Measurements from ENCODE around the gene NCKIPSD. TPM values are rescaled to one million over a fixed set of nuclear protein-coding genes. Genes with fewer than 3 reads are reported as not detected.

The NCKIPSD gene
- total and polyA plus RNA-seq, 7 donors = 5.9 to 8.6 (median 6.5) TPM

DNA sequence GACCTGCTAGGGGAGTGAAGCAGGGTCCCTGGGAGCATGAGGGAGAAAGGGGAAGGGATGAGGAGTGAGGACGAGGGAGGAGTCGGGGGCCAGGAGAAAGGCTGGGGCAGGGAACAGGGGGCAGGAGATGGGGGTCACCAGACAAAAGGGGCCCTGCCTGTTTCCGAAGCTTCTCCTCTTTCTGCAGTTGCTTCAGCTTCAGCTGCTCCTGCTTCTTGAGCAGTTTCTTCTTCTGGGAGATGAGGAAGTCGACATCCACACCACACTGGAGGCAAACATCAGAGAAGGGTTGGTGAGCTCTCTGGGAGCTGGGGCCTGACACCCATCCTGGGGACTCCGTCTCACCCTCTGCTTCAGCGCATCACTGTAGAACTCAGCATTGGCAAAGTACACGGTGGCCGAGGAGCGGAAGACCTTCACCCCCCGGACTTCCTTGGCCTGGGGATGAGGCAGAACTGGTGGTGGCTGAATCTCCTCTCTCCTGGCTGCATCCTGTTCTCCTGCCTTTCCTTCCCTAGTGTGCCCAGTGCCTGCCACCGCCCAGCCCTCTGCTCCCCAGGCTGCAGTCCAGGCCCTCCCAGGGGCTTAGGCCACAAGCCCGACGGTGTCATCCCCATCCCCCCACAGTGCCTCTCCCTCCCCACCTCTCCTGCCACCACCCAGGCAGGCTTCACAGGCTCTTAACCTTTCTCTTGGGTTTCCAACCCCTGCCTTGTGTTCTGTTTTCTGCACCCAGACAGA lies 57.3 kb downstream of the NCKIPSD start:
- no peak overlapping the region for H3K27ac ChIP-seq
- no peaks in the 10 kb centered on the region for H3K27me3 ChIP-seq (ENCODE audit: insufficient read depth in 3 of 3, low read length in 2 of 3)
- TF ChIP-seq, protein P1, sequence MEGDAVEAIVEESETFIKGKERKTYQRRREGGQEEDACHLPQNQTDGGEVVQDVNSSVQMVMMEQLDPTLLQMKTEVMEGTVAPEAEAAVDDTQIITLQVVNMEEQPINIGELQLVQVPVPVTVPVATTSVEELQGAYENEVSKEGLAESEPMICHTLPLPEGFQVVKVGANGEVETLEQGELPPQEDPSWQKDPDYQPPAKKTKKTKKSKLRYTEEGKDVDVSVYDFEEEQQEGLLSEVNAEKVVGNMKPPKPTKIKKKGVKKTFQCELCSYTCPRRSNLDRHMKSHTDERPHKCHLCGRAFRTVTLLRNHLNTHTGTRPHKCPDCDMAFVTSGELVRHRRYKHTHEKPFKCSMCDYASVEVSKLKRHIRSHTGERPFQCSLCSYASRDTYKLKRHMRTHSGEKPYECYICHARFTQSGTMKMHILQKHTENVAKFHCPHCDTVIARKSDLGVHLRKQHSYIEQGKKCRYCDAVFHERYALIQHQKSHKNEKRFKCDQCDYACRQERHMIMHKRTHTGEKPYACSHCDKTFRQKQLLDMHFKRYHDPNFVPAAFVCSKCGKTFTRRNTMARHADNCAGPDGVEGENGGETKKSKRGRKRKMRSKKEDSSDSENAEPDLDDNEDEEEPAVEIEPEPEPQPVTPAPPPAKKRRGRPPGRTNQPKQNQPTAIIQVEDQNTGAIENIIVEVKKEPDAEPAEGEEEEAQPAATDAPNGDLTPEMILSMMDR (IDR thresholded peaks at IDR 0.05) = no peak
- DNase-seq = no peak
- intact Hi-C loops (cut with DNase I) = no loop called here
- no peaks in the 10 kb centered on the region for H3K4me1 ChIP-seq
- 78 to 87% (median 80%) methylated on average over 13 of the region's 13 CpGs for whole genome bisulfite sequencing, 3 donors
- H3K36me3 ChIP-seq (ENCODE audit: insufficient read depth in 1 of 2, low read depth in 1 of 2) = peaks cover 2 to 63% of the 10 kb centered on the region in 2 donors
- ATAC-seq = no peak
- no peaks in the 10 kb centered on the region for H3K9me3 ChIP-seq
- H3K4me3 ChIP-seq = no peak overlapping the region

DNA sequence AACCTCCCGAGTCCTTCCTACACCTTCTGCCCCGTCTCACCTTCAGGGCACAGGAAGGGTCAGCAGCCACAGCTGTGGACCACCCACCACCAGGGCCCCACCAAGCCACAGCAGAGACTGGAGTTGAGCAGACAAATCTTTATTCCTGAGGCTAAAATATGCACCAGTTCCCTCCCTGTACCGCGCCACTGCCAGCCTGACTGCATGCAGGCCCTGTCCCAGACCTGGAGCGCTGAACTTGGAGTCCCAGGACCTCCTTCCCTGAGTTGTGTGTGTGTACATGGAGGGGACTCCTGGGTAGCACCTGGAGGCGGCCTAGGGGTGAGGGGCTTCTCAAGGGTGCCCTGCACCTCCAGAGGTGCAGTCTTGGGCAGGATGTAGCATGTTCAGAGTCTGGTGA lies 60.1 kb downstream of the NCKIPSD start:
- Histone ChIP-seq H3K27me3 (ENCODE audit: insufficient read depth in 3 of 3, low read length in 2 of 3) (no peaks in the 10 kb centered on the region), H3K36me3 (ENCODE audit: insufficient read depth in 1 of 2, low read depth in 1 of 2) (peaks cover 2 to 50% of the 10 kb centered on the region in 2 donors), H3K27ac (no peak overlapping the region), H3K9me3 (no peaks in the 10 kb centered on the region), H3K4me3 (no peak overlapping the region), H3K4me1 (no peaks in the 10 kb centered on the region)
- intact Hi-C loops (cut with DNase I) = no loop called here
- TF ChIP-seq, protein P1 (IDR thresholded peaks at IDR 0.05) = no peak
- 88 to 91% (median 89%) methylated on average over 6 of the region's 6 CpGs for WGBS, 3 donors
- DNase-seq (no peak), ATAC-seq (no peak)

- Histone ChIP-seq H3K27me3 (ENCODE audit: insufficient read depth in 3 of 3, low read length in 2 of 3) (no peaks in the 10 kb centered on the region), H3K4me3 (no peak overlapping the region), H3K9me3 (no peaks in the 10 kb centered on the region), H3K36me3 (ENCODE audit: insufficient read depth in 1 of 2, low read depth in 1 of 2) (peaks cover 2 to 42% of the 10 kb centered on the region in 2 donors), H3K27ac (no peak overlapping the region), H3K4me1 (no peaks in the 10 kb centered on the region)
- intact Hi-C loops (cut with DNase I) = no loop called here
- no peak for ATAC-seq
- TF ChIP-seq, protein P1 (IDR thresholded peaks at IDR 0.05) = no peak
- 83 to 94% (median 84%) methylated on average over 10 of the region's 10 CpGs for WGBS, 3 donors
- no peak for DNase-seq
Measured at GRCh38 chr3:48624767-48625166, 60.9 kb downstream of the NCKIPSD start.

GRCh38 chr3:48623851-48624547 lies 61.7 kb downstream of the NCKIPSD start:
- H3K9me3 ChIP-seq = no peaks in the 10 kb centered on the region
- no peaks in the 10 kb centered on the region for H3K27me3 ChIP-seq (ENCODE audit: insufficient read depth in 3 of 3, low read length in 2 of 3)
- no peak overlapping the region for H3K27ac ChIP-seq
- intact Hi-C loops (cut with DNase I) = no loop called here
- ATAC-seq (no peak), DNase-seq (no peak)
- no peak overlapping the region for H3K4me3 ChIP-seq
- no peaks in the 10 kb centered on the region for H3K4me1 ChIP-seq
- 76 to 82% (median 78%) methylated on average over 6 of the region's 6 CpGs for WGBS, 3 donors
- TF ChIP-seq, protein P1 (IDR thresholded peaks at IDR 0.05) = no peak
- peaks cover 2 to 37% of the 10 kb centered on the region in 2 donors for H3K36me3 ChIP-seq (ENCODE audit: insufficient read depth in 1 of 2, low read depth in 1 of 2)

Other genes starting within 250 kb of the NCKIPSD start
- gene CCDC51, start 245.8 kb downstream of the NCKIPSD start, total RNA-seq = 1 to 10 TPM; 5.3 to 9.5 (median 5.4) TPM
- gene CCDC51, start 245.8 kb downstream of the NCKIPSD start, polyA plus RNA-seq = 10 to 100 TPM in 2 of 3 donors, 1 to 10 TPM in 1; 7.7 to 19.6 (median 16.5) TPM
- gene TMA7, start 245.7 kb downstream of the NCKIPSD start, total RNA-seq = 100 to 1,000 TPM; 156 to 218 (median 185) TPM
- gene TMA7, start 245.7 kb downstream of the NCKIPSD start, polyA plus RNA-seq = 100 to 1,000 TPM; 295 to 342 (median 332) TPM
- gene ATRIP, start 239.2 kb downstream of the NCKIPSD start, total RNA-seq = 1 to 10 TPM; 4.4 to 5.6 (median 5.2) TPM
- gene ATRIP, start 239.2 kb downstream of the NCKIPSD start, polyA plus RNA-seq = 1 to 10 TPM; 3.7 to 4.5 (median 3.9) TPM
- 10 to 100 TPM; 23.9 to 34.7 (median 28.7) TPM for gene SHISA5, start 181.7 kb downstream of the NCKIPSD start, total RNA-seq
- gene SHISA5, start 181.7 kb downstream of the NCKIPSD start, polyA plus RNA-seq = 10 to 100 TPM; 16.9 to 24.3 (median 23.1) TPM
- 1 to 10 TPM in 3 of 4 donors, under 1 TPM in 1; 0.95 to 4.1 (median 1.6) TPM for gene PFKFB4, start 129.1 kb downstream of the NCKIPSD start, total RNA-seq
- 1 to 10 TPM in 1 of 3 donors, under 1 TPM in 2; 0.25 to 2.1 (median 0.59) TPM for gene PFKFB4, start 129.1 kb downstream of the NCKIPSD start, polyA plus RNA-seq
- under 1 TPM in 1 of 4 donors, not detected in 3; 0.32 TPM for gene UCN2, start 122.1 kb downstream of the NCKIPSD start, total RNA-seq
- under 1 TPM in 2 of 3 donors, not detected in 1; 0.12 to 0.17 TPM for gene UCN2, start 122.1 kb downstream of the NCKIPSD start, polyA plus RNA-seq
- gene COL7A1, start 90.6 kb downstream of the NCKIPSD start, total RNA-seq = 10 to 100 TPM in 1 of 4 donors, 1 to 10 TPM in 3; 5.1 to 22.2 (median 5.8) TPM
- gene COL7A1, start 90.6 kb downstream of the NCKIPSD start, polyA plus RNA-seq = 1 to 10 TPM; 1.6 to 3.5 (median 2.7) TPM
- 100 to 1,000 TPM; 466 to 704 (median 587) TPM for gene UQCRC1, start 76.3 kb downstream of the NCKIPSD start, total RNA-seq
- 100 to 1,000 TPM; 499 to 719 (median 685) TPM for gene UQCRC1, start 76.3 kb downstream of the NCKIPSD start, polyA plus RNA-seq
- gene TMEM89, start 64.1 kb downstream of the NCKIPSD start, total RNA-seq = not detected
- not detected for gene TMEM89, start 64.1 kb downstream of the NCKIPSD start, polyA plus RNA-seq
- gene SLC26A6, start 50.5 kb downstream of the NCKIPSD start, total RNA-seq = 10 to 100 TPM in 1 of 4 donors, 1 to 10 TPM in 3; 5.6 to 13.0 (median 6.6) TPM
- gene SLC26A6, start 50.5 kb downstream of the NCKIPSD start, polyA plus RNA-seq = 10 to 100 TPM in 1 of 3 donors, 1 to 10 TPM in 2; 4.5 to 10.5 (median 6.0) TPM
- under 1 TPM; 0.04 to 0.19 (median 0.09) TPM for gene CELSR3, start 23.0 kb downstream of the NCKIPSD start, total RNA-seq
- under 1 TPM; 0.06 to 0.21 (median 0.16) TPM for gene CELSR3, start 23.0 kb downstream of the NCKIPSD start, polyA plus RNA-seq
- 10 to 100 TPM; 14.0 to 27.8 (median 21.3) TPM for gene IP6K2, start 31.3 kb upstream of the NCKIPSD start, total RNA-seq
- gene IP6K2, start 31.3 kb upstream of the NCKIPSD start, polyA plus RNA-seq = 10 to 100 TPM; 22.5 to 36.8 (median 24.1) TPM
- 100 to 1,000 TPM in 2 of 4 donors, 10 to 100 TPM in 2; 66.2 to 126 (median 100) TPM for gene PRKAR2A, start 162.0 kb upstream of the NCKIPSD start, total RNA-seq
- gene PRKAR2A, start 162.0 kb upstream of the NCKIPSD start, polyA plus RNA-seq = 10 to 100 TPM; 24.3 to 92.5 (median 33.6) TPM
- 10 to 100 TPM; 47.6 to 59.4 (median 50.5) TPM for gene SLC25A20, start 213.0 kb upstream of the NCKIPSD start, total RNA-seq
- gene SLC25A20, start 213.0 kb upstream of the NCKIPSD start, polyA plus RNA-seq = 10 to 100 TPM; 31.3 to 94.8 (median 48.5) TPM
- 100 to 1,000 TPM in 3 of 4 donors, 10 to 100 TPM in 1; 92.7 to 125 (median 113) TPM for gene ARIH2, start 232.9 kb upstream of the NCKIPSD start, total RNA-seq
- 100 to 1,000 TPM in 1 of 3 donors, 10 to 100 TPM in 2; 59.5 to 163 (median 67.0) TPM for gene ARIH2, start 232.9 kb upstream of the NCKIPSD start, polyA plus RNA-seq